Measurements from ENCODE around the gene VASH2. TPM values are rescaled to one million over a fixed set of nuclear protein-coding genes. Genes with fewer than 3 reads are reported as not detected.

VASH2 gene
- polyA plus RNA-seq, 12 donors = 36.3 to 133 (median 58.0) TPM

DNA sequence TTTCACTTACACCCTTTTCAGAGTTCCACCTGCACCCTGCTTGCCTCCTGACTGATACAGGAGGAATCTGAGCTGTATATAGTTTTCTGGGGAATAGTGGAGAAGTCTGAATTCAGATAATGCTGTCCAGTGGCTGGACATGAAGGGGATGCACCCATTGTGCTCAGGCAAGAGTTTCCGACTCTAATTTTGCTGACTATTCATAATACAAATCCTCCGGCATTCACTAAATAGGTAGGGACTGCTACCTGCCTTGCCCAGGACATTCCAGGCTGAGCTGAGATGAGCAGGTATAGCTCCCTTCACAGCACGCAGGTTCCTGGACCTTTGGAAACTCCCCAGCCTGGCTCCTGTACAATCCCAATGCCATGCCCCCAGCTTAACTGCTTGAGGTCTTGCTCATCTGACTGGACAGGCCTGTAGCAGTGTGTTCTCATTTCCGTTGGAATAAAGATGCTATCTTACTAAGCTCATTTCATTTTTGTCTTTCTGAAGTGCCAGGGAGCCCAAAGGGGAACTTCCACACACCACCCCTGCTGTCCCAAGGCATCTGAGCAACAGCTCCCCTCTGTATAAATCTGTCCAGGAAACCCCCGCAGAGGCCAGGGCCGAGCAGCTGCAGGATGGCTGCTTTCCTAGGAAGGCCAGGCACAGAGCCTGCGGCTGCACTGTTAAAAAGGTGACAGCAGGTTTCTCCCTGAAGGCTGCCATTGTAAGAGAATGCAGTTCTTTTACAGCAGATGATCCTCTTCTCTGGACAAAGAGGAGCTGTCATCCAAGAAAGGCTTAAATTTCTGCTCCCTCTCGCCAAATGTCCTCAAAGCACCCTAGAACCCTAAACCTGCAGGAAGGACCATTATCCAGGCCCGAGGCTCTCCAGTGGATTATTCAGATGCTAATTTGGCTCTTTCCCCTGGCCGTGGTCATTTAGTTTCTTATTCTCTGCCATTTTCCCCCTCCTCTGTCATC, 21.7 kb upstream of the VASH2 start:
- peak; percentile 70 for DNase-seq

DNA sequence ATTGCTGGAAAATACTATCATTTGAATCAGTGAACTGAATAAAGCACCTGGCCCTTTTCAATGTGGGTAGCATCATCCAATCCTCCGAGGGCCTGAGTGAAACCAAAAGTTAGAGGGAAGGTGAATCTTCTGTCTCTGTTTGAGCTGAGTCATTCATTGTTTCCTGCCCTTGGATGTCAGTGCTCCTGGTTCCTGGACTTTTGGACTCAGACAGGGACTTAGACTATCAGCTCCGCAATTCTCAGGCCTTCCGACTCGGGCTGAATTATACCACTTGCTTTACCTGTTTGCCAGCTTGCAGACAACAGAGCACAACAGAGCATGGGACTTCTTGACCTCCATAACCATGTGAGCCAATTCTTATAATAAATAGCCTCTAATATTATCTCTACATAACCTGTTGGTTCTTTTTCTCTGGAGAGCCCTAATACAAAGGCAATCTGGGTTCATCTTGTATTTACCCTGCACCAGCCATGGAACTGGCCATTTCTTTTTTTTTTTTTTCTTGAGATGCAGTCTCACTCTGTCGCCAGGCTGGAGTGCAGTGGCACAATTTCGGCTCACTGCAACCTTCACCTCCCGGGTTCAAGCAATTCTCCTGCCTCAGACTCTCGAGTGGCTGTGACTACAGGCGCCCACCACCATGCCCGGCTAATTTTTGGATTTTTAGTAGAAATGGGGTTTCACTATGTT, 19.2 kb upstream of the VASH2 start:
- no peak for DNase-seq

DNA sequence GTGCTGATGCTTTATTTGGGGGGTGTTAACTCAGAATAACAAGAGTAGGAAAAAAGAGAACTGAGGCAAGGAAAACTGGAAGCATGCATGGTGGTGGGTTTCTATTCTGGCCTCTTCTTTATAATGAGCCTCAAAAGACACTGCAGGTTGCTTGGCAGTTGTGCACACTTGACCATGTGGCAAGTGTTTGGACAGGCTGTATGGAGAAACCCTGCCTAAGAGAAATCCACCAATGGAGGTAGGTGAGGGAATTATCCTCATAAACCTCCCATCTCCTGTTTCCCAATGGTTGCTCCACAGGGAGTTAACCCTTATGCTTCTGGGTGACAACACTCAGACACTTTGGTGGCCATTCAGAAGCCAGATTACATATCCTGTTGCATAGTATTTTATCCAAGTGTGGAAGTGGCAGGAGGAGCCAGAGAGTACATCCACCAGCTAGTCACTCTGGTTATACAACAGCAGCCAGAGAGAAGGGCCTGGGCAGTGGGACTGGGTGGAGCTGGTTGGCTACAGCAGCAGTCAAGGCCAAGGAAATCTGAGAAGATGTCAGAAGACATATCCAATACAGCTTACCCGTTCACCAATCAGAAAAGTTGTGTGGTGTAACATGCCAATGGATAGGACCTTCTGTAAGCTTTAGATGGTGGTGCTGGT, 16.4 kb upstream of the VASH2 start:
- DNase-seq = no peak

DNA sequence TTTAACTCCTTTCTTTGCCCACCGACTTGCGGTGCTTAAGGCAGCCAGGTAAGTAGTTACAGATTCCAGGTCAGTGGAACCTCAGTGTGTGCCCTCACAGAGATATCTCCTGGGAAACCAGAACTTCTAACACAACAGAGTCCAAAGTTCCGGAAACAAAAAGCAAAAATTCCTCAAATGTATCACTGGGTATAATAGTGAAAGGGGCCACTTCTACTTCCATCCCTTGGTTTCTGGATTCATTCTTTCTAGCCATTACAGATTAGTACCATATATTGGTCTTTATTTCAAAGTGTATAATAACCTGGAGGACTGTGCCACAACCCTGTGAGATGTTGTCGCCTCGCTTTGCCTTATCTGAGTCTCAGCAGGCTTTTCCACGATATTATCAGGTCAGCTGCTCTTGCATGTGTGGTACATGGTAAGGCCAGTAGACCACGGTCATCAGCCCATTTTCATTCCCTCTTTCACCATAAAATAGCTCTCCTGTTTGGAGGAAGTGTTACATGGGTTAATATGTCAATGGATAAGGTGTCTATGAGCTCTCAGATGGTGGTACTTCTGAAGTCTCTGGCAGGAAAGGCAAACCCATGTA, 14.9 kb upstream of the VASH2 start:
- DNase-seq = no peak

DNA sequence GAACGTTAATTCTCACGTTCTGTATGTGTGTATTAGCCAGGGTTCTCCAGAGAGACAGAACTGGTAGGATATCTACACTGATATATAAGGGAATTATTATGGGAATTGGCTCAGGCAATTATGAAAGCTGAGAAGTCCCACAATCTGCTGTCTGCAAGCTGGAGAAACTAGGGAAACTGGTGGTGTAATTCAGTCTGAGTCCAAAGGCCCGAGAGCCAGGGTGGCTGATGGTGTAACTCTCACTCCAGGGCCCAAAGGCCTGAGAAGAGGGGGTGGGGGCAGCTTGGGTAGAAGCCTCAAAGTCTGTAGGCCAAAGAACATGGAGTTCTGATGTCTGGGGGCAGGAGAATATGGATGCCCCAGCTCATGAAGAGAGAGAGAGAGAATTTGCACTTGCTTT, 13.3 kb upstream of the VASH2 start:
- no peak for DNase-seq

DNA sequence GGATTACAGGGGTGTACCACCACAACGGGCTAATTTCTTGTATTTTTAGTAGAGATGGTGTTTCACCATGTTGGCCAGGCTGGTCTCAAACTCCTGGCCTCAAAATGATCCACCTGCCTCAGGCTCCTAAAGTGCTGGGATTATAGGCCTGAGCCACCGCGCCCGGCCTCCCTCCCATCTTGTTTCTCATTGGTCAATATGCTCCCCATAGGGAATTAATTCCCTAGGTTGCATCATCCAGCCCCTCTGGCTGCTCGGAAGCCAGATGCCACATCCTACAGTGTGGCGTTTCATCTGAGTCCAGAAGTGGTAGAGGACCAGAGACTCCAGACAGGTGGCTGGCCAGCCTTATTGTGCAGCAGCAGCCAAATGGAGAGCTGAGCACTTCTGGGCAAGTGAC, 11.5 kb upstream of the VASH2 start:
- DNase-seq = no peak

DNA sequence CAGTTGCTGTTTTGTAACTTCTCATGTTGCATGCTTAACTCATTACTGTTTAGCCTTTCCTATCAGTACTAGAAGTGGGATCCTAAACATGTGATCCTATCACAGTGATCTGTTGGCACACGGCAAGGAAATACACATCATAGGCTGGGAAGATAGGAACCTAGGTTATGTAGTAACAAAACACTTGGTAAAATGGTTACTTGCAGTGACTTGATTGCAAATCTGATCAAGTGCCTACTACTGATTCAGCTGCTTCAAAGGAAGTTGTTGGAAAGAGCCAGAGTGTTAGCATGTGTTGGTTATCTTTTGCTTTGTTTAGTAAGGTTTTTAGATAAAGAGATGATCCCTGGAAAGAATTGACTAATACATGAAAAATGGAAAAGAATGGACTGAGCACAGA, 8.9 kb upstream of the VASH2 start:
- DNase-seq = no peak

DNA sequence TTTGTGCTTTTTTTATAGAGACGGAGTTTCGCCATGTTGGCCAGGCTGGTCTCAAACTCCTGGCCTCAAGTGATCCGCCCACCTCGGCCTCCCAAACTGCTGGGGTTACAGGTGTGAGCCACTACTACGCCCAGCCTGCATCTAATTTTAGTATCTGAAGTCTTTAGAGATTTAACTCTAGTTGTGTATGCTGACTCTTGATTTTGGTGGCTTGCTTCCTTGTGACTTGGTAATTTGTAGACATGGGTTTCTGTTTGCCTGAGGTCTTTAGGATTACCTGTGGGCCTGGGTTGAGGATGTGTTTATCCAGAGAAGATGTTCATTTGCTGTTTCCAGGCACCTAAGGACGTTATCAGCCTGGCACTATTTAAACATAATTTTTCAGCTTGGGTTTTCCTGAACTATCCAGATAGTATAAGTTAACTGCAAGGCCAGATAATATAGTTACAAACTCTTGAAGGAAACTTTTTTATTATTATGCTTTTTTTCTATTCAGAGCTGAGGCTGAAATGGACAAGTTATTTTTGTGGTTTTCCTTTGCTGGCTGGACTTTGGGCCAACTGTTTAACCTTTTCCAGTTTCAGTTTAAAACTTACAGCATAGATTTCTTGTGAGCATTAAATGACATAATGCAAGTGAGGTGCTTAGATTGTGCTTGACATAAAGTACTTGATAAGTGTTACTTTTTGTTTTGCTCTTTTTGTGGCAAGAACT, 7.5 kb upstream of the VASH2 start:
- DNase-seq = no peak

DNA sequence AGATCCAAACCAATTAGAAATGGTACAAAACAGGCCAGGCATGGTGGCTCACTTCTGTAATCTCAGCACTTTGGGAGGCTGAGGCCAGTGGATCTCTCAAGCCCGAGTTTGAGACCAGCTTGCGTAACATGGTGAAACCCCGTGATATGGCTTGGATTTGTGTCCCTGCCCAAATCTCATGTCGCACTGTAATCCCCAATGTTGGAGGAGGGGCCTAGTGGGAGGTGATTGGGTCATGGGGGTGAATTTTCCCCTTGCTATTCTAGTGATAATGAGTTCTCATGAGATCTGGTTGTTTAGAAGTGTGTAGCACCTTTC, 7.0 kb upstream of the VASH2 start:
- DNase-seq = no peak

DNA sequence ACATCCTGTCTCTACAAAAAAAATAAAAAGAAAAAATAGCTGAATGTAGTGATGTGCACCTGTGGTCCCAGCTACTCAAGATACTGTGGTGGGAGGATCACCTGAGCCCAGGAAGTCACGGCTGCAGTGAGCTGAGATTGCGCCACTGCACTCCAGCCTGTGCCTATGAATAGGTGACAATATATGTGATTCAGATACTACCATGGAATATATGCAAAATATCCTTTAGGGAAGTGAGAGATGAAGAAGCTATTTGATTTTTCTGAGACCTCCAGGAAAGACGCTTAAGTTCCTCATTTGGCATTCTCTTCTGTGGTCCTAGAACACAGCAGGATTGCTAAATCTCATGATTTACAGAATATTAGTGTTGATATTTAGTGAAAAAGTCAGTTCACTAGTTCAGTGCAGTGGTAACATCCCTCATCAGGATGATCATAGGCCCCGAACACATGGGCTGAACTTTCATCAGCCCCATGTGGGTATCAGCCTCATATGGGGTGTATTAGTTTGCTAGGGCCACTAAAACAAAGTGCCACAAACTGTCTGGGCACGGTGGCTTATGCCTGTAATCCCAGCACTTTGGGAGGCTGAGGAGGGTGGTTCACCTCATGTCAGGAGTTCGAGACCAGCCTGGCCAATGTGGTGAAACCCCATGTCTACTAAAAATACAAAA, 6.0 kb upstream of the VASH2 start:
- no peak for DNase-seq

DNA sequence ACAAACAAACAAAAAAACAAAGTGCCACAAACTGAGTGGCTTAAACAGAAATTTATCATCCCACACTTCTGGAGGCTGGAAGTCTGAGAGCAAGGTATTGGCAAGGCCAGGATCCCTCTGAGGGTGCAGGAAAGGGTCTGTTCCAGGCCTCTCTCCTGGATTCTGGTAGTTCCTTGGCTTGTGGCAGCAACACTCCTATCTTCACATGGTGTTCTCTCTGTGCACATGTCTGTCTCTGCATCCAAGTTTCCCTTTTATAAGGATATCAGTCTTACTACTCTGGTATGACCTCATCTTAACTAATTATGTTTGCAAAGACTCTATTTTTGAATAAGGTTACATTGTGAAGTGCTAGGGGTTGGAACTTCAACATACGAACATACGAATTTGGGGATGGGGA, 5.3 kb upstream of the VASH2 start:
- no peak for DNase-seq

DNA sequence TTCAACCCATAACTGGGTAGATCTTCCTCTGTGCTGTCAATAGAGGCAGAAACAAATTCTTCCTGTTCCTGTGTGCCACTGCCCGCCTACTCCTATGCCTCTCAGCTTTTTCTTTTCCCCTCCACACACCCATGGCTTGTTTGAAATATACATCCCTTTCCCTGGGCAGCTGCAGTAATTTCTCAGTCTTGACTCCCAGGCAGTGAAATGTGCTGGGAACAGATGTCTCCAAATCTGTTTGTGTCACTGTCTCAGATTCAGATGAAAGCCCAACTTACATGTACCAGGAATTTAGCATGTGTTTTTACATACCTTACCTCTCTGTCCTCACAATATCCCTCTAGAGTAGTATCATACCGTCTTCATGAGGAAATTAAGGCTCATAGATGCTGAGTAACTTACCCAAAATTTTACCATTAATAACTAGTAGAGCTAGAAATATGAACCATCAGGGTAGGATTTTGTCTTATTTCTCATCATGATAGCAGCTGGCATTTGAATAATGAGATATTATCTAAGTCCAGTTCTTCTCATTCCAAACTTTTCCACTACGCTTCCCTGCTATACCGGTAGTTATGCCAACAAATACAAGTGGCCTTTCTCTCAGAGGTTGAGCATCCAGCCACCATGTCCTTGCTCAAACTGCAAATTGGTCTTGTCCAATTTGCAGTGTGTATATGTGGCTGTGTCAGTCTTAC, 4.7 kb upstream of the VASH2 start:
- DNase-seq = no peak

DNA sequence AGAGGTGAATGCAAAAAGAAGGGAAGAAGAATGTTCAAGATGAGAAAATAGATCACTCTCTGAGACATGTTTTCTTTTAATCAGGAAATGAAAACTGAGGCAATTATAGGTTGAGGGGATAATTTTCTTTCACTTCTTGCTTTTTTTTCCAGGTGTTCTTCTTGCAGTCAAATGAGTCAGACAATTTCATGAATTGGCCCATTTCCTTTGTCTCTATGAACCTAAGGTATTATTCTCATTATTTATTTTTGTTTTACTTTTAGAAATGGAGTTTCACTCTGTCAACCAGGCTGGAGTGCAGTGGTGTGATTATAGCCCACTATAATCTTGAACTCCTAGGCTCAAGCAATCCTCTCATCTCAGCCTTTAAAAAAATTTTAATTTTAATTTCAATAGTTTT, 3.5 kb upstream of the VASH2 start:
- no peak for DNase-seq

DNA sequence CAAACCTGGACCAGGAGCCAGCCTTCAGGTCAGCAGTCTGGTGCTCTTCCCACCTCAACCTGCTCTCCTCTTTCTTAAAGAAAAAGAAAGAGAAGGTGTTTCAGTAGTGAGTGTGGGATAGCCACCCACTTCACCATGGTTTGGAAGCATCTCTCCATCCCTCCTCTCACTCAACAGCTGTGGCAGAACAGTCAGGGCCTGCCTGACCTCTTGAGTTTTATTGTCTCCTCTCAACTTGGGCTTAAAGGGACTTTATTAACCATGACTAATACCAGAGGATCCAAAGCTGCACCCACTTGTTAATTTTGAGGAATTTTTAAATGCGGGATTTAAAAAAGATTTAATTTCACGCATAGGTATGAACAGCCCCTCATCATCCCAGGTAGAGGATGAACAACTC, 570 bp upstream of the VASH2 start:
- DNase-seq = no peak

DNA sequence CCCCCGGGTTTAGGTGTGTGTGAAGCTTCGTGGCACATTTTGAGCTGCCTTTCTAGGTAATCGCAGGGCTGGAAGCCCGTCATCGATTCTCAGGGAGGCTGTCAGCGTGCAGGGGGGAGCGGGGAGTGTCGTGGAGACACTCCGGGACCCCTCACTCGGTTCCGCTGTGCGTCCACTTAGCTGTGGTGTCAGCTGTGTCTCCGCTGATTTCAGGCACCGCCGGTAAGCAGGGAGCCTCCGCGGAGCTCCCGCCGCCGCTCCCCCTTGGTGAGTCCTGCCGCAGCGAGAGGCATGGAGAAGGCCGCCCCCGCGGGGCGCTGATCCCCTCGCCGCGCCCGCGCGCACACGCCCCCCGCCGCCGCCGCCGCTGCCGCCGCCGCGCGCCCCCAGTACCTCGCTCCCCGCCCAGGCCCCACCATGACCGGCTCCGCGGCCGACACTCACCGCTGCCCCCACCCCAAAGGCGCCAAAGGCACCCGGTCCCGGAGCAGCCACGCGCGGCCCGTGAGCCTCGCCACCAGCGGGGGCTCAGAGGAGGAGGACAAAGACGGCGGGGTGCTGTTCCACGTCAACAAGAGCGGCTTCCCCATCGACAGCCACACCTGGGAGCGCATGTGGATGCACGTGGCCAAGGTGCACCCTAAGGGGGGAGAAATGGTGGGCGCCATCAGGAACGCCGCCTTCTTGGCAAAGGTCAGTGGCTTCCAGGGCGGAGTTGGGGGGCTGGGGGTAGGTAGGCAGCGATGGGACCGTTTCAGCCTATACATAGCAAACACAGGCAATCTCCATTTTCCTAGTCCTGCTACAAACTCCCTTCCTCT, 995 bp downstream of the VASH2 start:
- no peak for DNase-seq

DNA sequence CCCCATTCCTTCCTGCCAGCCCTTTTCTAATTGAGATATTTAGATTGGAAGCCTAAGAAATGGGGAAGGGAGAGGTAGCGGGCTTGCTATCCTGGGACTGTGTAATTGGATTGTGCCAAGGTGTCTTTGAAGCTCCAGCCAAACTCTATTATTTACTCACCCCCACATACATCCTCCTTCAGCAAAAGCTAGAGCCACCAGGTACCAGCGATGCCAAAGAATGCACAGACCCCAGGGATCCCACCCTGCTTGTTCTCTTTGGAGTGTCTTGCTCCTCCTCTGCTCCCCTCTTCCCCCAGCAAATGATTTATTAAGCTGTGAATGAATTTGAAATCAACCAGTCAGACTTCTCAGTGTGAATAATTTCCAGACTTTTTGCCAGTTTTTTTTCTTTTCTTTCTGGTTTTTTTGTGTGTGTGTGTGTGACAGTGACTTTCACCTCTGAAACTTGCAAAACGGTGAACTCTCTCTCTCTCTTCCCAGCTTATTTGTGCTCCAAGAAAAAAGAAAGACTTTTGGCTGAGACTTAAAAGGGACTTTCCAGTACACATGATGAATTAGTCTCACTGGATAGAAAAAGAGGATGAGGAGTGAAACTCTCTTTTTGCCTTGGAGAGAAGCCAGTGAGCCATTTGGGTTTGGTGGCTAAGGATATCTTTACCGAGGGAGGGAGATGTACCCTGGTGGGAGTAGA, 1.8 kb downstream of the VASH2 start:
- peak; percentile 38 for DNase-seq

DNA sequence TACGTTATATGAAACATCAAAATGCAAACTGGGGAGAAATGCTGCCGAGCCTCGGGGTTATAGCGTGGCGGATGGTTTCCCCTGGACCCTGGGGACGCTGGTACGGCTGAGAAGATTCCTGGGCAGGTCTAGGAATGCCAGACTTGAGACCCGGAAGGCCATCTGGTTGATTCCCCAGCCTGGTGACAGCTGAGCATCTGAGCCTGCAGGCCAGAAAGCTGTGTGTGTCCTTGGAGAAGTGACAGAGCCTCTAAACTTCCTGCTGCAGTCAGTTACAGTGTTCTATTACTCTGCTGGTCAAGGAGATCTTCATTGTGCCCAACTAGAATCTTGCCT, 2.3 kb downstream of the VASH2 start:
- DNase-seq = peak; percentile 44

DNA sequence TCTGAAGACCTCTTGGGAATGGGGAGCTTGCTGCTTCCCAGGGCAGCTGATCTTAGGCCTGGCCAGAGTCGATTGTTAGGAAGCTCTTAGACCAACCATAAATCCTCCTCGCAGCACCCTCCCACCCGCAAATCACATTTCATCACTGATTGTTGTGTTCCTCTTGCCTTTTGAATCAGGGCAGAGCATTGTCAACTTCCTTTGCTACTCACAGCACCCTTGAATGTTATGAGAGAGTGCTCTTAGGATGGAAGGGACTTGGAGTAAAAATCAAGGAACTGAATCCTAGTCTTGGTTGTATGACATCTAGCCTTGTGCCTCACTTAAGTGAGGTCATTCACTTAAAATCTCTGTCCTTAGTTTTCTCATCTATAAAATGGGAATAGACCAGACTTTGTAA, 3.0 kb downstream of the VASH2 start:
- DNase-seq = no peak

DNA sequence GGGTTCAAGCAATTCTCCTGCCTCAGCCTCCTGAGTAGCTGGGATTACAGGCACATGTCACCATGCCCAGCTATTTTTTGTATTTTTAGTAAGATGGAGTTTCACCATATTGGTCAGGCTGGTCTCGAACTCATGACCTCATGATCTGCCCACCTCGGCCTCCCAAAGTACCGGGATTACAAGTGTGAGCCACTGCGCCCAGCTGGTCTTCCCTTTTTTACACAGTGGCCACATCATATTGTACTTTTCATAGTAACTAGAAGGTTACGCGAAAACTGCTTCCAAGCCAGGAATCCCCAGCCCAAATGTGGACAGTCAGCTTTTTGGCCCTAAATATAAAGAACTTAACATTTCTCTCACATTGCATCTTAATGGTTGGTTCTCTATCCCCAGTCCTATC, 4.2 kb downstream of the VASH2 start:
- DNase-seq = no peak

Data from muscle of arm (tissue), 12 donors.